SK-N-SH (cell line): ENCODE data around the gene ANK3.

Source experiments
- EP300 ChIP-seq, 2 experiments: IDR thresholded peaks; 2 replicates each; pipeline versions ENCODE4 v1.4.0 to v1.6.1; 2012; ENCODE audit warnings: borderline replicate concordance in 1 of 2, low read depth in 1 of 2, low read length in 1 of 2
- EZH2phosphoT487 ChIP-seq: fragments of 200-600 bp; sonication (generic); IDR thresholded peaks from 2 replicates; pipeline ENCODE4 v1.6.1; 2017; ENCODE audit warnings: low read depth, mixed run types, mild to moderate bottlenecking, antibody characterized with exemption, moderate library complexity, borderline replicate concordance
- JUND ChIP-seq: IDR thresholded peaks from 2 replicates; pipeline ENCODE4 v1.4.0; 2012
- POLR2AphosphoS5 ChIP-seq: IDR thresholded peaks from 2 replicates; pipeline ENCODE4 v1.6.1; 2012; ENCODE audit warnings: low read depth, low read length
- RAD21 ChIP-seq: IDR thresholded peaks from 2 replicates; pipeline ENCODE4 v1.6.1; 2012; ENCODE audit warnings: mild to moderate bottlenecking, low read length
- SMC3 ChIP-seq: IDR thresholded peaks from 2 replicates; pipeline ENCODE4 v1.6.1; 2012; ENCODE audit warnings: low read depth, low read length, improper control_type of control experiment
- TCF12 ChIP-seq: IDR thresholded peaks from 2 replicates; pipeline ENCODE4 v1.4.0; 2012
- YY1 ChIP-seq: IDR thresholded peaks from 2 replicates; pipeline ENCODE4 v1.4.0; 2012; ENCODE audit warnings: low read depth, mild to moderate bottlenecking
- TF ChIP-seq, protein P1 (sequence below): fragments of 200-600 bp; sonication (generic); IDR thresholded peaks from 2 replicates; pipeline ENCODE4 v1.6.1; 2017; ENCODE audit warnings: antibody characterized with exemption, mild to moderate bottlenecking, moderate library complexity
- TF ChIP-seq, protein P2 (sequence below): IDR thresholded peaks from 2 replicates; pipeline ENCODE4 v1.4.0; 2012; ENCODE audit warnings: low read depth, borderline replicate concordance
- TF ChIP-seq, protein P3 (sequence below): fragments of 150-350 bp; IDR thresholded peaks from 2 replicates; pipeline ENCODE4 v1.6.1; 2017; ENCODE audit warnings: antibody characterized with exemption, low read length, low read depth, borderline replicate concordance
- TF ChIP-seq, protein P4 (sequence below): IDR thresholded peaks from 2 replicates; pipeline ENCODE4; 2012
- TF ChIP-seq, protein P5 (sequence below): IDR thresholded peaks from 2 replicates; pipeline ENCODE4 v1.6.1; 2012; ENCODE audit warnings: mild to moderate bottlenecking, low read depth, low read length, moderate library complexity

- TF ChIP-seq, protein P1, sequence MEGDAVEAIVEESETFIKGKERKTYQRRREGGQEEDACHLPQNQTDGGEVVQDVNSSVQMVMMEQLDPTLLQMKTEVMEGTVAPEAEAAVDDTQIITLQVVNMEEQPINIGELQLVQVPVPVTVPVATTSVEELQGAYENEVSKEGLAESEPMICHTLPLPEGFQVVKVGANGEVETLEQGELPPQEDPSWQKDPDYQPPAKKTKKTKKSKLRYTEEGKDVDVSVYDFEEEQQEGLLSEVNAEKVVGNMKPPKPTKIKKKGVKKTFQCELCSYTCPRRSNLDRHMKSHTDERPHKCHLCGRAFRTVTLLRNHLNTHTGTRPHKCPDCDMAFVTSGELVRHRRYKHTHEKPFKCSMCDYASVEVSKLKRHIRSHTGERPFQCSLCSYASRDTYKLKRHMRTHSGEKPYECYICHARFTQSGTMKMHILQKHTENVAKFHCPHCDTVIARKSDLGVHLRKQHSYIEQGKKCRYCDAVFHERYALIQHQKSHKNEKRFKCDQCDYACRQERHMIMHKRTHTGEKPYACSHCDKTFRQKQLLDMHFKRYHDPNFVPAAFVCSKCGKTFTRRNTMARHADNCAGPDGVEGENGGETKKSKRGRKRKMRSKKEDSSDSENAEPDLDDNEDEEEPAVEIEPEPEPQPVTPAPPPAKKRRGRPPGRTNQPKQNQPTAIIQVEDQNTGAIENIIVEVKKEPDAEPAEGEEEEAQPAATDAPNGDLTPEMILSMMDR, result no peak
- no peak for TF ChIP-seq RAD21
- TF ChIP-seq, protein P2, sequence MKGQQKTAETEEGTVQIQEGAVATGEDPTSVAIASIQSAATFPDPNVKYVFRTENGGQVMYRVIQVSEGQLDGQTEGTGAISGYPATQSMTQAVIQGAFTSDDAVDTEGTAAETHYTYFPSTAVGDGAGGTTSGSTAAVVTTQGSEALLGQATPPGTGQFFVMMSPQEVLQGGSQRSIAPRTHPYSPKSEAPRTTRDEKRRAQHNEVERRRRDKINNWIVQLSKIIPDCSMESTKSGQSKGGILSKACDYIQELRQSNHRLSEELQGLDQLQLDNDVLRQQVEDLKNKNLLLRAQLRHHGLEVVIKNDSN, result no peak
- no peak for TF ChIP-seq POLR2AphosphoS5
- TF ChIP-seq YY1, result no peak
- no peak for TF ChIP-seq JUND
- TF ChIP-seq EZH2phosphoT487, result no peak
- TF ChIP-seq, protein P3, sequence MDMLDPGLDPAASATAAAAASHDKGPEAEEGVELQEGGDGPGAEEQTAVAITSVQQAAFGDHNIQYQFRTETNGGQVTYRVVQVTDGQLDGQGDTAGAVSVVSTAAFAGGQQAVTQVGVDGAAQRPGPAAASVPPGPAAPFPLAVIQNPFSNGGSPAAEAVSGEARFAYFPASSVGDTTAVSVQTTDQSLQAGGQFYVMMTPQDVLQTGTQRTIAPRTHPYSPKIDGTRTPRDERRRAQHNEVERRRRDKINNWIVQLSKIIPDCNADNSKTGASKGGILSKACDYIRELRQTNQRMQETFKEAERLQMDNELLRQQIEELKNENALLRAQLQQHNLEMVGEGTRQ, result no peak
- TF ChIP-seq EP300 (IDR thresholded peaks at IDR 0.05; ENCODE audit: borderline replicate concordance in 1 of 2, low read depth in 1 of 2, low read length in 1 of 2), result no peak
- no peak for TF ChIP-seq SMC3
- TF ChIP-seq TCF12, result no peak
- TF ChIP-seq, protein P4, sequence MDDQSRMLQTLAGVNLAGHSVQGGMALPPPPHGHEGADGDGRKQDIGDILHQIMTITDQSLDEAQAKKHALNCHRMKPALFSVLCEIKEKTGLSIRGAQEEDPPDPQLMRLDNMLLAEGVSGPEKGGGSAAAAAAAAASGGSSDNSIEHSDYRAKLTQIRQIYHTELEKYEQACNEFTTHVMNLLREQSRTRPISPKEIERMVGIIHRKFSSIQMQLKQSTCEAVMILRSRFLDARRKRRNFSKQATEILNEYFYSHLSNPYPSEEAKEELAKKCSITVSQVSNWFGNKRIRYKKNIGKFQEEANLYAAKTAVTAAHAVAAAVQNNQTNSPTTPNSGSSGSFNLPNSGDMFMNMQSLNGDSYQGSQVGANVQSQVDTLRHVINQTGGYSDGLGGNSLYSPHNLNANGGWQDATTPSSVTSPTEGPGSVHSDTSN, result no peak
- TF ChIP-seq, protein P5, sequence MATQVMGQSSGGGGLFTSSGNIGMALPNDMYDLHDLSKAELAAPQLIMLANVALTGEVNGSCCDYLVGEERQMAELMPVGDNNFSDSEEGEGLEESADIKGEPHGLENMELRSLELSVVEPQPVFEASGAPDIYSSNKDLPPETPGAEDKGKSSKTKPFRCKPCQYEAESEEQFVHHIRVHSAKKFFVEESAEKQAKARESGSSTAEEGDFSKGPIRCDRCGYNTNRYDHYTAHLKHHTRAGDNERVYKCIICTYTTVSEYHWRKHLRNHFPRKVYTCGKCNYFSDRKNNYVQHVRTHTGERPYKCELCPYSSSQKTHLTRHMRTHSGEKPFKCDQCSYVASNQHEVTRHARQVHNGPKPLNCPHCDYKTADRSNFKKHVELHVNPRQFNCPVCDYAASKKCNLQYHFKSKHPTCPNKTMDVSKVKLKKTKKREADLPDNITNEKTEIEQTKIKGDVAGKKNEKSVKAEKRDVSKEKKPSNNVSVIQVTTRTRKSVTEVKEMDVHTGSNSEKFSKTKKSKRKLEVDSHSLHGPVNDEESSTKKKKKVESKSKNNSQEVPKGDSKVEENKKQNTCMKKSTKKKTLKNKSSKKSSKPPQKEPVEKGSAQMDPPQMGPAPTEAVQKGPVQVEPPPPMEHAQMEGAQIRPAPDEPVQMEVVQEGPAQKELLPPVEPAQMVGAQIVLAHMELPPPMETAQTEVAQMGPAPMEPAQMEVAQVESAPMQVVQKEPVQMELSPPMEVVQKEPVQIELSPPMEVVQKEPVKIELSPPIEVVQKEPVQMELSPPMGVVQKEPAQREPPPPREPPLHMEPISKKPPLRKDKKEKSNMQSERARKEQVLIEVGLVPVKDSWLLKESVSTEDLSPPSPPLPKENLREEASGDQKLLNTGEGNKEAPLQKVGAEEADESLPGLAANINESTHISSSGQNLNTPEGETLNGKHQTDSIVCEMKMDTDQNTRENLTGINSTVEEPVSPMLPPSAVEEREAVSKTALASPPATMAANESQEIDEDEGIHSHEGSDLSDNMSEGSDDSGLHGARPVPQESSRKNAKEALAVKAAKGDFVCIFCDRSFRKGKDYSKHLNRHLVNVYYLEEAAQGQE, result no peak
Measured at GRCh38 chr10:60182691-60183090, 207.0 kb downstream of the ANK3 start.
